GM10266 (cell line): ENCODE results near the gene KCTD4.

Experiments
- DNase-seq: peaks from one replicate; pipeline ENCODE4 v3.0.0; 2012; ENCODE audit errors: extremely low spot score
- CTCF ChIP-seq: IDR thresholded peaks from 2 replicates; pipeline ENCODE4 v1.5.1; 2012; ENCODE audit warnings: mild to moderate bottlenecking, low read depth; ENCODE audit not compliant: control insufficient read depth, insufficient read depth; ENCODE audit errors: missing control alignments

Gene KCTD4

GRCh38 chr13:45218689-45219088 is 17.8 kb upstream of the KCTD4 start:
- no peak for TF ChIP-seq CTCF
- DNase-seq, result no peak

GRCh38 chr13:45216193-45216592 is 15.3 kb upstream of the KCTD4 start:
- DNase-seq, result no peak
- no peak for TF ChIP-seq CTCF

GRCh38 chr13:45215392-45216077 is 14.7 kb upstream of the KCTD4 start:
- DNase-seq, result no peak
- TF ChIP-seq CTCF, result no peak

GRCh38 chr13:45209229-45209628 is 8.4 kb upstream of the KCTD4 start:
- DNase-seq, result no peak
- no peak for TF ChIP-seq CTCF

- TF ChIP-seq CTCF, result no peak
- DNase-seq, result no peak
Measured at GRCh38 chr13:45208132-45208531, 7.3 kb upstream of the KCTD4 start.

- no peak for DNase-seq
- TF ChIP-seq CTCF, result no peak
Measured at GRCh38 chr13:45207319-45207718, 6.5 kb upstream of the KCTD4 start.

- TF ChIP-seq CTCF, result no peak
- DNase-seq, result peak; percentile 17
Measured at GRCh38 chr13:45206340-45206739, 5.5 kb upstream of the KCTD4 start.
